HG03575 (cell line): ENCODE data around the gene CNKSR3.
"Not testable (repeated sequence)": the region's sequence is repeated elsewhere in the genome, so short reads cannot be mapped to it uniquely, and the experiment has no call there.

ENCODE experiments used
- ATAC-seq: cut with Tn5 transposase; IDR thresholded peaks from one replicate; pipeline ENCODE4 v1.9.1; 2021; ENCODE audit not compliant: unreplicated experiment, insufficient number of reproducible peaks, low FRiP score; ENCODE audit errors: extremely low read depth

The CNKSR3 gene

GRCh38 chr6:154532426-154532825, 21.9 kb upstream of the CNKSR3 start:
- no peak for ATAC-seq

GRCh38 chr6:154529957-154530356, 19.5 kb upstream of the CNKSR3 start:
- ATAC-seq = no peak

- ATAC-seq = no peak
These were observed 17.9 kb upstream of the CNKSR3 start for GRCh38 chr6:154528310-154528915.

GRCh38 chr6:154526996-154527395, 16.5 kb upstream of the CNKSR3 start:
- no peak for ATAC-seq

- ATAC-seq = no peak
These were observed 12.1 kb upstream of the CNKSR3 start for GRCh38 chr6:154522576-154522975.

GRCh38 chr6:154521412-154521811, 10.9 kb upstream of the CNKSR3 start:
- no peak for ATAC-seq

- no peak for ATAC-seq
These were observed 9.8 kb upstream of the CNKSR3 start for GRCh38 chr6:154520280-154520679.

GRCh38 chr6:154518396-154518795, 7.9 kb upstream of the CNKSR3 start:
- ATAC-seq = no peak

GRCh38 chr6:154516276-154516675, 5.8 kb upstream of the CNKSR3 start:
- no peak for ATAC-seq

- no peak for ATAC-seq
These were observed 5.3 kb upstream of the CNKSR3 start for GRCh38 chr6:154515826-154516225.

- not testable (repeated sequence) for ATAC-seq
These were observed 4.6 kb upstream of the CNKSR3 start for GRCh38 chr6:154515076-154515475.

GRCh38 chr6:154514481-154514880, 4.0 kb upstream of the CNKSR3 start:
- no peak for ATAC-seq

- no peak for ATAC-seq
These were observed 3.3 kb upstream of the CNKSR3 start for GRCh38 chr6:154513601-154514320.

- no peak for ATAC-seq
These were observed 1.7 kb upstream of the CNKSR3 start for GRCh38 chr6:154512201-154512600.

- no peak for ATAC-seq
These were observed 1.3 kb upstream of the CNKSR3 start for GRCh38 chr6:154511791-154512190.

GRCh38 chr6:154509421-154510143, 903 bp downstream of the CNKSR3 start:
- no peak for ATAC-seq

- no peak for ATAC-seq
These were observed 1.7 kb downstream of the CNKSR3 start for GRCh38 chr6:154508573-154509375.

- no peak for ATAC-seq
These were observed 3.2 kb downstream of the CNKSR3 start for GRCh38 chr6:154506991-154507898.
